Endothelial cell of umbilical vein (primary cell): ENCODE results near the gene EPAS1. TPM values are rescaled to one million over a fixed set of nuclear protein-coding genes. Genes with fewer than 3 reads are reported as not detected.

Experiments used
- BruUV-seq: library from RNA; stranded (reverse); fragments of 400-500 nt; replicated peaks from 2 replicates; lab custom pipeline; 2021; lab: Mats Ljungman, UMichigan
- CTCF ChIA-PET: fragments of 300-600, 350-600 bp; sonication (Branson Sonifier 250); formaldehyde crosslinking; loops from one replicate; lab custom pipeline; 2021; ENCODE audit warnings: antibody characterized with exemption, inconsistent platforms; lab: Charles Lee
- POLR2A ChIA-PET: fragments of 300-600, 350-600 bp; sonication (Branson Sonifier 250); formaldehyde crosslinking; loops from one replicate; lab custom pipeline; 2021; ENCODE audit warnings: antibody characterized with exemption, inconsistent platforms; lab: Charles Lee
- DNase-seq: peaks from one replicate; pipeline ENCODE4 v3.0.0-alpha.2; 2011; ENCODE audit warnings: low read depth, low spot score
- FAIRE-seq: peaks from 2 replicates; lab custom pipeline; 2011; peaks lifted over from hg19 to GRCh38; lab: Jason Lieb, UNC
- H2AFZ ChIP-seq: 2 replicates; pipeline ENCODE4 v1.6.0; 2012; ENCODE audit warnings: low read depth, low read length, control low read depth, inconsistent platforms
- H3K27ac ChIP-seq: 2 replicates; pipeline ENCODE4 v1.5.1; 2011; ENCODE audit warnings: low read depth, mild to moderate bottlenecking, control low read depth, low read length, moderate library complexity; ENCODE audit not compliant: insufficient read depth
- H3K27me3 ChIP-seq, 2 experiments: 2 replicates each; pipeline versions ENCODE4 v1.6.0 to v1.6.1; 2011; ENCODE audit warnings: low read length in 2 of 2, mixed read lengths in 1 of 2; ENCODE audit not compliant: control insufficient read depth in 2 of 2, insufficient read depth in 2 of 2
- H3K36me3 ChIP-seq, 2 experiments: 2 replicates in 1 of 2; 3 replicates in 1 of 2; pipeline ENCODE4 v1.5.1; 2011; ENCODE audit warnings: low read length in 2 of 2, mild to moderate bottlenecking in 1 of 2, moderate library complexity in 1 of 2; ENCODE audit not compliant: control insufficient read depth in 2 of 2, insufficient read depth in 2 of 2; ENCODE audit errors: extremely low read depth in 1 of 2
- H3K4me1 ChIP-seq: 3 replicates; pipeline ENCODE4 v1.5.1; 2011; ENCODE audit warnings: mild to moderate bottlenecking, low read length; ENCODE audit not compliant: control insufficient read depth, insufficient read depth; ENCODE audit errors: extremely low read depth
- H3K4me2 ChIP-seq: 2 replicates; pipeline ENCODE4 v1.6.1; 2011; ENCODE audit warnings: low read length, control low read depth, mixed read lengths; ENCODE audit not compliant: insufficient read depth
- H3K4me3 ChIP-seq, 3 experiments: fragments of 200-600 bp in 1 of 3; sonication (generic), shearing (Covaris generic) in 1 of 3; replicated peaks in 1 of 3; 2 replicates each; pipeline ENCODE4 v1.5.1; 2011 to 2016; ENCODE audit warnings: control low read depth in 3 of 3, low read length in 3 of 3, mild to moderate bottlenecking in 2 of 3, inconsistent platforms in 1 of 3, low read depth in 1 of 3, moderate library complexity in 1 of 3; ENCODE audit not compliant: insufficient read depth in 1 of 3
- H3K79me2 ChIP-seq: 2 replicates; pipeline ENCODE4 v1.6.0; 2012; ENCODE audit warnings: low read length, inconsistent platforms; ENCODE audit not compliant: control insufficient read depth, insufficient read depth
- H3K9ac ChIP-seq: replicated peaks from 2 replicates; pipeline ENCODE3; 2011; ENCODE audit warnings: low read length, control low read depth; ENCODE audit not compliant: insufficient read depth; ENCODE audit errors: extremely low read depth
- H3K9me1 ChIP-seq: replicated peaks from 3 replicates; pipeline ENCODE4 v1.6.0; 2011; ENCODE audit warnings: mild to moderate bottlenecking, low read length; ENCODE audit not compliant: control insufficient read depth, insufficient read depth; ENCODE audit errors: extremely low read depth
- H3K9me3 ChIP-seq: replicated peaks from 2 replicates; pipeline ENCODE4 v1.5.1; 2012; ENCODE audit warnings: low read length, inconsistent platforms; ENCODE audit not compliant: control insufficient read depth, insufficient read depth
- H4K20me1 ChIP-seq: replicated peaks from 2 replicates; pipeline ENCODE3; 2011; ENCODE audit warnings: mild to moderate bottlenecking, low read length; ENCODE audit not compliant: control insufficient read depth, insufficient read depth; ENCODE audit errors: extremely low read depth
- EZH2 ChIP-seq: IDR thresholded peaks from 2 replicates; pipeline ENCODE4 v1.6.1; 2012; ENCODE audit warnings: borderline replicate concordance, low read depth, mild to moderate bottlenecking, moderate library complexity, low read length, inconsistent platforms; ENCODE audit not compliant: severe bottlenecking
- FOS ChIP-seq: IDR thresholded peaks from 2 replicates; pipeline ENCODE4 v1.6.1; 2011; ENCODE audit warnings: mild to moderate bottlenecking, low read length, moderate library complexity, borderline replicate concordance; ENCODE audit not compliant: insufficient read depth
- GATA2 ChIP-seq: IDR thresholded peaks from 2 replicates; pipeline ENCODE4 v1.7.0; 2011; ENCODE audit warnings: low read depth, mild to moderate bottlenecking, moderate library complexity, mixed read lengths, low read length; ENCODE audit not compliant: insufficient read length, insufficient read depth
- JUN ChIP-seq: IDR thresholded peaks from 2 replicates; pipeline ENCODE4 v1.6.1; 2011; ENCODE audit warnings: borderline replicate concordance, low read depth; ENCODE audit not compliant: insufficient read length, insufficient read depth
- MAX ChIP-seq: IDR thresholded peaks from 2 replicates; pipeline ENCODE4 v1.6.1; 2011; ENCODE audit not compliant: insufficient read depth, insufficient read length
- MYC ChIP-seq: IDR thresholded peaks from one replicate; pipeline ENCODE4 v1.6.1; 2011; ENCODE audit warnings: mild to moderate bottlenecking, low read depth, low read length
- POLR2A ChIP-seq: IDR thresholded peaks from 2 replicates; pipeline ENCODE4 v1.6.1; 2012; ENCODE audit warnings: low read depth, mild to moderate bottlenecking, control low read depth, low read length
- POLR2AphosphoS5 ChIP-seq: IDR thresholded peaks from 2 replicates; pipeline ENCODE4 v1.6.1; 2012; ENCODE audit warnings: low read depth, mild to moderate bottlenecking, control low read depth, low read length, moderate library complexity; ENCODE audit not compliant: insufficient read depth
- dilution Hi-C: fragments of 300-500 bp; cut with MboI; formaldehyde crosslinking; loops from one replicate; pipeline ENCODE4 v1.15.0; 2019; ENCODE audit warnings: low sequenced_read_pairs; ENCODE audit not compliant: extremely low pct_ligation_motif_present
- intact Hi-C: fragments of 100-400 bp; cut with micrococcal nuclease; formaldehyde crosslinking; loops from one replicate; pipeline ENCODE4 v1.10.0; 2022
- polyA plus RNA-seq, 4 experiments: library from polyadenylated mRNA; depleted of rRNA in 3 of 4; stranded (reverse) in 3 of 4; unstranded in 1 of 4; fragments of >200 nt; gene quantifications; 2 replicates each; pipeline versions ENCODE4 v1.2.1 to v1.2.3, GENCODE V29; 2011 to 2012; ENCODE audit warnings: missing spikeins in 1 of 4
- total RNA-seq: library from RNA; stranded (reverse); gene quantifications from 2 replicates; pipeline ENCODE4 v1.2.3, GENCODE V29; 2021
- TF ChIP-seq, protein P1 (sequence below), 2 donors: IDR thresholded peaks; 1 replicate in 1 of 2; 2 replicates in 1 of 2; pipeline ENCODE4 v1.5.1; 2011; ENCODE audit warnings: low read length in 2 of 2, mild to moderate bottlenecking in 2 of 2, moderate library complexity in 2 of 2, control low read depth in 1 of 2, inconsistent platforms in 1 of 2, low read depth in 1 of 2; ENCODE audit not compliant: insufficient read depth in 1 of 2; ENCODE audit errors: extremely low read depth in 1 of 2

Gene EPAS1
- total and polyA plus RNA-seq, 2 donors (not counting 3 experiments of a cell fraction or from before 2014, with no cell fraction given), result 229 to 374 TPM

DNA sequence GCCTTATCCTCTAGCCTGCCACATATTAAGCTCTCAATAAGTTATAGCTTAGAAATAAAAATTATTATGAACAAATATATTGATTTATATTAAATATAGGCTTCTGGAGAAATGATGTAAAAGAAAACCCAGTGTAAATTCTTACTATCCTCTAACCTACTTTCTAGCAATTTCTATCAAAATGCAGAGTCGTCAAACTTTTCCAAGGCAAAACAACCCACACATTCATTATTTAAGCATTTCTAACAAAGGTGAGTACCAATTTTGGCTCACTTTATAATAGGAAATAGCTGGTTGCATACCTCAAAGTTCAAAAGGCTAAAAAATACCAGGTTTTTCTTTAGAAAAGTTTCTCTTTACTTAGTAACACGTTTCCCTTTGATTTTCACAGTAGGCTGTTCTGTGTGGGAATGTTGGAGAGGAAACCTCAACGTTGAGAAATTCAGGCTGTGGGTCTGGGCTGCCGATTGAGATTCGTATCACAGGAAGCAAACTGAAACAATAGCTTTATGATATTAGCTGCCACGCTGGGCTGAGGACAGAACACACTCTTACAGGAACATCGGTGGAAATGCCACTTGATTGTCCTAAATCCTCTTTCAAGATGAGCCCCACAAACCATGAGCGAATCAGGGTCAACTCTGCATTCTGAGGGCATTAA lies 53.0 kb downstream of the EPAS1 start:
- no TSS peak for BruUV-seq
- Histone ChIP-seq H3K79me2 (peaks cover 6% of the 10 kb centered on the region), H3K36me3 (peaks cover 13 to 33% of the 10 kb centered on the region in 2 experiments), H3K9me3 (no peaks in the 10 kb centered on the region), H3K27me3 (no peaks in the 10 kb centered on the region), H4K20me1 (no peaks in the 10 kb centered on the region), H3K4me3 (peak overlapping the region in 1 of 3 experiments; percentile 6), H3K4me1 (peaks cover 50% of the 10 kb centered on the region), H3K9me1 (no peaks in the 10 kb centered on the region), H3K27ac (peak overlapping the region; percentile 61), H3K9ac (peak overlapping the region; percentile 42), H2AFZ (no peak overlapping the region), H3K4me2 (peak overlapping the region; percentile 65)
- dilution Hi-C loops (no loop called here), intact Hi-C loops (loop anchor here (1.0 to 5.0 kb wide), 3 partner anchors 15 to 335 kb away; no protein-coding TSS in a partner anchor)
- POLR2A ChIA-PET, result interaction anchor here (1.2 to 1.4 kb wide), 2 partner anchors 50 to 53 kb away, joined by 3 to 5 read pairs; partner anchors contain the start of gene EPAS1
- DNase-seq (peak; percentile 95), FAIRE-seq (peak; percentile 88)
- TF ChIP-seq POLR2A, result no peak
- peak; percentile 37 for TF ChIP-seq MYC
- TF ChIP-seq EZH2, result no peak
- no peak for TF ChIP-seq FOS
- TF ChIP-seq MAX, result no peak
- TF ChIP-seq POLR2AphosphoS5, result peak; percentile 56
- TF ChIP-seq, protein P1, sequence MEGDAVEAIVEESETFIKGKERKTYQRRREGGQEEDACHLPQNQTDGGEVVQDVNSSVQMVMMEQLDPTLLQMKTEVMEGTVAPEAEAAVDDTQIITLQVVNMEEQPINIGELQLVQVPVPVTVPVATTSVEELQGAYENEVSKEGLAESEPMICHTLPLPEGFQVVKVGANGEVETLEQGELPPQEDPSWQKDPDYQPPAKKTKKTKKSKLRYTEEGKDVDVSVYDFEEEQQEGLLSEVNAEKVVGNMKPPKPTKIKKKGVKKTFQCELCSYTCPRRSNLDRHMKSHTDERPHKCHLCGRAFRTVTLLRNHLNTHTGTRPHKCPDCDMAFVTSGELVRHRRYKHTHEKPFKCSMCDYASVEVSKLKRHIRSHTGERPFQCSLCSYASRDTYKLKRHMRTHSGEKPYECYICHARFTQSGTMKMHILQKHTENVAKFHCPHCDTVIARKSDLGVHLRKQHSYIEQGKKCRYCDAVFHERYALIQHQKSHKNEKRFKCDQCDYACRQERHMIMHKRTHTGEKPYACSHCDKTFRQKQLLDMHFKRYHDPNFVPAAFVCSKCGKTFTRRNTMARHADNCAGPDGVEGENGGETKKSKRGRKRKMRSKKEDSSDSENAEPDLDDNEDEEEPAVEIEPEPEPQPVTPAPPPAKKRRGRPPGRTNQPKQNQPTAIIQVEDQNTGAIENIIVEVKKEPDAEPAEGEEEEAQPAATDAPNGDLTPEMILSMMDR (IDR thresholded peaks at IDR 0.05; ENCODE audit: extremely low read depth in 1 of 2, insufficient read depth in 1 of 2, low read depth in 1 of 2, low read length in 2 of 2), result no peak
- peak; percentile 30 for TF ChIP-seq JUN
- TF ChIP-seq GATA2, result peak; percentile 95
- CTCF ChIA-PET, result interaction anchor here (0.8 to 2.6 kb wide), 17 partner anchors 8 to 339 kb away, joined by 3 to 11 read pairs (median 4); partner anchors contain the start of gene EPAS1
